CD8-positive, alpha-beta memory T cell (primary cell): ENCODE results near the gene RPL28. TPM values are rescaled to one million over a fixed set of nuclear protein-coding genes. Genes with fewer than 3 reads are reported as not detected.

ENCODE experiments used
- CTCF ChIA-PET: fragments of 350-600 bp; sonication (Branson Sonifier 250); formaldehyde crosslinking; loops from one replicate; lab custom pipeline; 2021; ENCODE audit warnings: antibody characterized with exemption; lab: Charles Lee
- POLR2A ChIA-PET: fragments of 350-600 bp; sonication (Branson Sonifier 250); formaldehyde crosslinking; loops from one replicate; lab custom pipeline; 2021; ENCODE audit warnings: antibody characterized with exemption; lab: Charles Lee
- DNase-seq, 5 donors: peaks; one replicate each; pipeline versions ENCODE4 v3.0.0 to v3.0.0-alpha.2; 2020 to 2022; ENCODE audit warnings: mixed read lengths in 1 of 5
- H3K27ac ChIP-seq: one replicate; pipeline ENCODE4 v1.7.0; 2013; ENCODE audit warnings: low read depth, mild to moderate bottlenecking, low read length, moderate library complexity
- H3K27me3 ChIP-seq: 2 replicates; pipeline ENCODE4 v1.7.0; 2013; ENCODE audit warnings: low read length, mild to moderate bottlenecking; ENCODE audit not compliant: insufficient read depth, poor library complexity, severe bottlenecking
- H3K36me3 ChIP-seq: 2 replicates; pipeline ENCODE4 v1.7.0; 2013; ENCODE audit warnings: mild to moderate bottlenecking, low read length, moderate library complexity; ENCODE audit not compliant: insufficient read depth
- H3K4me1 ChIP-seq: 2 replicates; pipeline ENCODE4 v1.7.0; 2013; ENCODE audit warnings: mild to moderate bottlenecking, low read length, moderate library complexity; ENCODE audit not compliant: insufficient read depth
- H3K4me3 ChIP-seq: 2 replicates; pipeline ENCODE4 v1.7.0; 2013; ENCODE audit warnings: mild to moderate bottlenecking, low read length
- H3K9me3 ChIP-seq: 2 replicates; pipeline ENCODE4 v1.7.0; 2013; ENCODE audit warnings: mild to moderate bottlenecking, low read length
- H3K27ac Mint-ChIP-seq, 8 donors: one replicate each; pipeline ENCODE4 v1.8.0; 2020 to 2021; ENCODE audit warnings: mixed read lengths in 8 of 8, mild to moderate bottlenecking in 6 of 8, inconsistent platforms in 3 of 8, moderate library complexity in 3 of 8
- H3K27me3 Mint-ChIP-seq, 2 donors: one replicate each; pipeline ENCODE4 v1.8.0; 2020 to 2021; ENCODE audit warnings: mixed read lengths in 2 of 2, mild to moderate bottlenecking in 1 of 2, moderate library complexity in 1 of 2
- H3K36me3 Mint-ChIP-seq, 3 donors: one replicate each; pipeline ENCODE4 v1.8.0; 2020 to 2021; ENCODE audit warnings: mixed read lengths in 3 of 3, inconsistent platforms in 1 of 3, mild to moderate bottlenecking in 1 of 3
- H3K4me1 Mint-ChIP-seq, 3 donors: one replicate each; pipeline ENCODE4 v1.8.0; 2020 to 2021; ENCODE audit warnings: mixed read lengths in 3 of 3, inconsistent platforms in 1 of 3, mild to moderate bottlenecking in 1 of 3
- H3K4me3 Mint-ChIP-seq, 7 donors: one replicate each; pipeline ENCODE4 v1.8.0; 2020 to 2021; ENCODE audit warnings: mixed read lengths in 7 of 7, mild to moderate bottlenecking in 6 of 7, moderate library complexity in 4 of 7, inconsistent platforms in 2 of 7
- H3K9me3 Mint-ChIP-seq, 5 donors: one replicate each; pipeline ENCODE4 v1.8.0; 2020 to 2022; ENCODE audit warnings: mixed read lengths in 5 of 5, mild to moderate bottlenecking in 3 of 5, moderate library complexity in 2 of 5, inconsistent platforms in 1 of 5
- polyA plus RNA-seq: library from polyadenylated mRNA; unstranded; fragments of 300-500 nt; fragmentation: Illumina TruSeq; gene quantifications from one replicate; pipeline ENCODE4 v1.2.3, GENCODE V29; 2021
- total RNA-seq, 2 experiments: library from RNA; stranded (reverse); gene quantifications; one replicate each; pipeline ENCODE4 v1.2.3, GENCODE V29; 2021

RPL28 gene
- total and polyA plus RNA-seq, 3 experiments from 2014 or later = 615 to 2,381 (median 2,376) TPM

GRCh38 chr19:55354698-55355212, 31.0 kb upstream of the RPL28 start, which contains the start of gene COX6B2:
Gene COX6B2 (minus strand): TSS chr19:55354719. CDS start chr19:55354521, 198 bp downstream.
- ChIA-PET POLR2A (interaction anchor here (1.0 kb wide), 1 partner anchor 30 kb away, joined by 3 read pairs; the partner anchor contains the start of gene TMEM238), CTCF (no interaction called here)
- no peaks in the 10 kb centered on the region for H3K36me3 Mint-ChIP-seq
- Histone ChIP-seq H3K4me3 (peak within 1 kb of the TSS; percentile 47), H3K36me3 (no peaks in the 10 kb centered on the region), H3K27ac (no peak within 1 kb of the TSS), H3K4me1 (peaks cover 13% of the 10 kb centered on the region), H3K27me3 (peaks cover 22% of the 10 kb centered on the region), H3K9me3 (no peaks in the 10 kb centered on the region)
- H3K4me1 Mint-ChIP-seq = peaks cover 17 to 38% (median 24%) of the 10 kb centered on the region in 3 donors
- peak within 1 kb of the TSS in 6 of 8 donors; percentile 32 to 89 (median 82) for H3K27ac Mint-ChIP-seq
- H3K4me3 Mint-ChIP-seq = peak within 1 kb of the TSS; percentile 65 to 90 (median 83)
- no peaks in the 10 kb centered on the region for H3K9me3 Mint-ChIP-seq
- peak in 1 of 5 donors; percentile 10 for DNase-seq
- H3K27me3 Mint-ChIP-seq = peaks cover 24 to 47% of the 10 kb centered on the region in 2 donors

- H3K36me3 Mint-ChIP-seq = no peaks in the 10 kb centered on the region
- H3K27ac Mint-ChIP-seq = no peak overlapping the region
- peaks cover 24 to 45% of the 10 kb centered on the region in 2 donors for H3K27me3 Mint-ChIP-seq
- H3K4me1 ChIP-seq = peaks cover 13% of the 10 kb centered on the region
- H3K9me3 ChIP-seq = no peaks in the 10 kb centered on the region
- no peak overlapping the region for H3K4me3 ChIP-seq
- CTCF ChIA-PET = interaction anchor here (0.7 kb wide), 1 partner anchor 63 kb away, joined by 3 read pairs; no protein-coding TSS in a partner anchor
- H3K9me3 Mint-ChIP-seq = no peaks in the 10 kb centered on the region
- H3K4me1 Mint-ChIP-seq = peaks cover 17 to 38% (median 24%) of the 10 kb centered on the region in 3 donors
- peak overlapping the region in 4 of 7 donors; percentile 15 to 57 (median 46) for H3K4me3 Mint-ChIP-seq
- DNase-seq = no peak
- H3K36me3 ChIP-seq = no peaks in the 10 kb centered on the region
- no peak overlapping the region for H3K27ac ChIP-seq
- POLR2A ChIA-PET = interaction anchor here (1.0 kb wide), 1 partner anchor 29 kb away, joined by 3 read pairs; the partner anchor contains the start of gene TMEM238
- peaks cover 22% of the 10 kb centered on the region for H3K27me3 ChIP-seq
Observed at GRCh38 chr19:55355213-55355821, 30.4 kb upstream of the RPL28 start.

GRCh38 chr19:55358493-55358892, 27.2 kb upstream of the RPL28 start:
- Histone ChIP-seq H3K27me3 (peaks cover under 1% of the 10 kb centered on the region), H3K4me1 (peaks cover 6% of the 10 kb centered on the region), H3K9me3 (no peaks in the 10 kb centered on the region), H3K27ac (no peak overlapping the region), H3K4me3 (no peak overlapping the region), H3K36me3 (no peaks in the 10 kb centered on the region)
- H3K27ac Mint-ChIP-seq = no peak overlapping the region
- no peak overlapping the region for H3K4me3 Mint-ChIP-seq
- H3K27me3 Mint-ChIP-seq = peaks cover 2 to 13% of the 10 kb centered on the region in 2 donors
- H3K9me3 Mint-ChIP-seq = no peaks in the 10 kb centered on the region
- peaks cover 3 to 12% (median 6%) of the 10 kb centered on the region in 3 donors for H3K4me1 Mint-ChIP-seq
- ChIA-PET CTCF (no interaction called here), POLR2A (no interaction called here)
- no peaks in the 10 kb centered on the region for H3K36me3 Mint-ChIP-seq
- DNase-seq = no peak

GRCh38 chr19:55358943-55359908, 26.5 kb upstream of the RPL28 start:
- POLR2A ChIA-PET = interaction anchor here (0.7 kb wide), 1 partner anchor 54 kb away, joined by 3 read pairs; no protein-coding TSS in a partner anchor
- CTCF ChIA-PET = no interaction called here
- H3K9me3 ChIP-seq = no peaks in the 10 kb centered on the region
- Mint-ChIP-seq H3K4me1 (peaks cover 0 to 5% (median 0%) of the 10 kb centered on the region in 3 donors), H3K27ac (peak overlapping the region in 1 of 8 donors; percentile 65), H3K9me3 (no peaks in the 10 kb centered on the region), H3K4me3 (no peak overlapping the region), H3K27me3 (peaks cover 0 to 12% of the 10 kb centered on the region in 2 donors), H3K36me3 (no peaks in the 10 kb centered on the region)
- H3K36me3 ChIP-seq = no peaks in the 10 kb centered on the region
- no peaks in the 10 kb centered on the region for H3K4me1 ChIP-seq
- no peak overlapping the region for H3K4me3 ChIP-seq
- no peak for DNase-seq
- no peaks in the 10 kb centered on the region for H3K27me3 ChIP-seq
- no peak overlapping the region for H3K27ac ChIP-seq

- Histone ChIP-seq H3K4me1 (no peaks in the 10 kb centered on the region), H3K9me3 (no peaks in the 10 kb centered on the region), H3K36me3 (no peaks in the 10 kb centered on the region), H3K4me3 (no peak overlapping the region), H3K27me3 (no peaks in the 10 kb centered on the region), H3K27ac (no peak overlapping the region)
- H3K4me3 Mint-ChIP-seq = no peak overlapping the region
- H3K9me3 Mint-ChIP-seq = no peaks in the 10 kb centered on the region
- CTCF ChIA-PET = no interaction called here
- no peaks in the 10 kb centered on the region for H3K4me1 Mint-ChIP-seq
- H3K27me3 Mint-ChIP-seq = peaks cover 0 to 12% of the 10 kb centered on the region in 2 donors
- no peaks in the 10 kb centered on the region for H3K36me3 Mint-ChIP-seq
- no peak overlapping the region for H3K27ac Mint-ChIP-seq
- POLR2A ChIA-PET = no interaction called here
- no peak for DNase-seq
Observed at GRCh38 chr19:55360902-55361301, 24.8 kb upstream of the RPL28 start.

- no peaks in the 10 kb centered on the region for H3K4me1 ChIP-seq
- no peak overlapping the region for H3K27ac ChIP-seq
- H3K4me3 ChIP-seq = no peak overlapping the region
- Mint-ChIP-seq H3K4me1 (no peaks in the 10 kb centered on the region), H3K9me3 (no peaks in the 10 kb centered on the region), H3K27me3 (peaks cover 0 to 14% of the 10 kb centered on the region in 2 donors), H3K27ac (no peak overlapping the region), H3K4me3 (no peak overlapping the region), H3K36me3 (no peaks in the 10 kb centered on the region)
- no peaks in the 10 kb centered on the region for H3K27me3 ChIP-seq
- CTCF ChIA-PET = no interaction called here
- H3K36me3 ChIP-seq = no peaks in the 10 kb centered on the region
- POLR2A ChIA-PET = no interaction called here
- H3K9me3 ChIP-seq = no peaks in the 10 kb centered on the region
- no peak for DNase-seq
Observed at GRCh38 chr19:55362174-55362989, 23.4 kb upstream of the RPL28 start.

- CTCF ChIA-PET = no interaction called here
- Mint-ChIP-seq H3K27me3 (peaks cover 2 to 17% of the 10 kb centered on the region in 2 donors), H3K4me1 (no peaks in the 10 kb centered on the region)
Observed at GRCh38 chr19:55362990-55363716, 22.6 kb upstream of the RPL28 start, which contains the start of gene GARIN5B. Gene GARIN5B (minus strand): TSS chr19:55363260. CDS start chr19:55363066, 194 bp downstream.

More at GRCh38 chr19:55362990-55363716, 22.6 kb upstream of the RPL28 start, which contains the start of gene GARIN5B:
- H3K36me3 ChIP-seq = no peaks in the 10 kb centered on the region
- H3K9me3 ChIP-seq = no peaks in the 10 kb centered on the region
- H3K4me3 Mint-ChIP-seq = no peak within 1 kb of the TSS
- POLR2A ChIA-PET = no interaction called here
- no peak for DNase-seq
- no peak within 1 kb of the TSS for H3K27ac ChIP-seq
- H3K9me3 Mint-ChIP-seq = no peaks in the 10 kb centered on the region
- H3K4me3 ChIP-seq = no peak within 1 kb of the TSS
- H3K4me1 ChIP-seq = no peaks in the 10 kb centered on the region
- no peaks in the 10 kb centered on the region for H3K27me3 ChIP-seq
- H3K27ac Mint-ChIP-seq = peak within 1 kb of the TSS in 1 of 8 donors; percentile 5
- peaks cover 0 to 2% (median 0%) of the 10 kb centered on the region in 3 donors for H3K36me3 Mint-ChIP-seq
